Endothelial cell (in vitro differentiated cells): Measurements from ENCODE around the gene RPRD1A. TPM values are rescaled to one million over a fixed set of nuclear protein-coding genes. Genes with fewer than 3 reads are reported as not detected.
"Not testable (repeated sequence)": the region's sequence is repeated elsewhere in the genome, so short reads cannot be mapped to it uniquely, and the experiment has no call there.

Source experiments
- DNase-seq: peaks from one replicate; pipeline ENCODE4 v3.0.0; 2021; ENCODE audit warnings: low spot score
- H3K27ac Mint-ChIP-seq: one replicate; pipeline ENCODE4 v1.8.0; 2021; ENCODE audit warnings: mixed read lengths, inconsistent platforms; ENCODE audit not compliant: unreplicated experiment
- H3K27me3 Mint-ChIP-seq: one replicate; pipeline ENCODE4 v1.8.0; 2021; ENCODE audit warnings: mild to moderate bottlenecking, moderate library complexity, mixed read lengths, inconsistent platforms; ENCODE audit not compliant: unreplicated experiment
- H3K36me3 Mint-ChIP-seq: one replicate; pipeline ENCODE4 v1.8.0; 2021; ENCODE audit warnings: mild to moderate bottlenecking, low read depth, mixed read lengths, inconsistent platforms; ENCODE audit not compliant: unreplicated experiment
- H3K4me1 Mint-ChIP-seq: one replicate; pipeline ENCODE4 v1.8.0; 2021; ENCODE audit warnings: mild to moderate bottlenecking, mixed read lengths, inconsistent platforms; ENCODE audit not compliant: unreplicated experiment
- H3K4me3 Mint-ChIP-seq: one replicate; pipeline ENCODE4 v1.8.0; 2021; ENCODE audit warnings: mild to moderate bottlenecking, mixed read lengths, inconsistent platforms; ENCODE audit not compliant: unreplicated experiment
- H3K9me3 Mint-ChIP-seq: one replicate; pipeline ENCODE4 v1.8.0; 2021; ENCODE audit warnings: mixed read lengths, inconsistent platforms; ENCODE audit not compliant: unreplicated experiment
- total RNA-seq: library from RNA; stranded (reverse); fragmentation: NEBNext Ultra II Directional; extraction: Animal tissue kit (Norgen Biotek cat#: 25700); gene quantifications from one replicate; pipeline ENCODE4 v1.2.1, GENCODE V29; 2021; ENCODE audit not compliant: unreplicated experiment
- TF ChIP-seq, protein P1 (sequence below): fragments of 200-600 bp; sonication (generic); IDR thresholded peaks from one replicate; pipeline ENCODE4 v1.5.0; 2021; ENCODE audit warnings: antibody characterized with exemption; ENCODE audit not compliant: unreplicated experiment

The RPRD1A gene
- total RNA-seq, 1 donor from 2014 or later = 58.4 TPM

DNA sequence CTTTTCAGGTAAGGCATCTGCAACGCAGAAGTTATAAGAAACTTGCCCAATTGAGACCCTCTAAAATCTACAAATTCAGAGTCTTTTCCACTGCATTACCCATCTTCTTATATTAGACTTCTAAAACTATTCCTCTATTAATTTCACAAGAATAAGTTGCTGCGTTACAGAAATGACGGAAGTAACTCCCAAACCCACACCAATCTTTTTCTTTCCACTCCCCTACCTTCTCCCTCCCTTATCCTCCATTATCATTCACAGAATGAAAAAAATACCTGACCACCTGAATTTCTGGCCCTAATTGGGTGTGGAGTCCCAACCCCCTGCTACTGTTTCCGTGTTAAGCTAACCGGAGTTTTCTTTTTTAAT is 689 bp downstream of the RPRD1A start:
- TF ChIP-seq, protein P1, sequence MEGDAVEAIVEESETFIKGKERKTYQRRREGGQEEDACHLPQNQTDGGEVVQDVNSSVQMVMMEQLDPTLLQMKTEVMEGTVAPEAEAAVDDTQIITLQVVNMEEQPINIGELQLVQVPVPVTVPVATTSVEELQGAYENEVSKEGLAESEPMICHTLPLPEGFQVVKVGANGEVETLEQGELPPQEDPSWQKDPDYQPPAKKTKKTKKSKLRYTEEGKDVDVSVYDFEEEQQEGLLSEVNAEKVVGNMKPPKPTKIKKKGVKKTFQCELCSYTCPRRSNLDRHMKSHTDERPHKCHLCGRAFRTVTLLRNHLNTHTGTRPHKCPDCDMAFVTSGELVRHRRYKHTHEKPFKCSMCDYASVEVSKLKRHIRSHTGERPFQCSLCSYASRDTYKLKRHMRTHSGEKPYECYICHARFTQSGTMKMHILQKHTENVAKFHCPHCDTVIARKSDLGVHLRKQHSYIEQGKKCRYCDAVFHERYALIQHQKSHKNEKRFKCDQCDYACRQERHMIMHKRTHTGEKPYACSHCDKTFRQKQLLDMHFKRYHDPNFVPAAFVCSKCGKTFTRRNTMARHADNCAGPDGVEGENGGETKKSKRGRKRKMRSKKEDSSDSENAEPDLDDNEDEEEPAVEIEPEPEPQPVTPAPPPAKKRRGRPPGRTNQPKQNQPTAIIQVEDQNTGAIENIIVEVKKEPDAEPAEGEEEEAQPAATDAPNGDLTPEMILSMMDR = no peak
- peaks cover 9% of the 10 kb centered on the region for H3K36me3 Mint-ChIP-seq
- peaks cover 2% of the 10 kb centered on the region for H3K27me3 Mint-ChIP-seq
- peak overlapping the region; percentile 92 for H3K27ac Mint-ChIP-seq
- H3K9me3 Mint-ChIP-seq = no peaks in the 10 kb centered on the region
- no peak for DNase-seq
- peaks cover 21% of the 10 kb centered on the region for H3K4me1 Mint-ChIP-seq
- H3K4me3 Mint-ChIP-seq = peak overlapping the region; percentile 98

DNA sequence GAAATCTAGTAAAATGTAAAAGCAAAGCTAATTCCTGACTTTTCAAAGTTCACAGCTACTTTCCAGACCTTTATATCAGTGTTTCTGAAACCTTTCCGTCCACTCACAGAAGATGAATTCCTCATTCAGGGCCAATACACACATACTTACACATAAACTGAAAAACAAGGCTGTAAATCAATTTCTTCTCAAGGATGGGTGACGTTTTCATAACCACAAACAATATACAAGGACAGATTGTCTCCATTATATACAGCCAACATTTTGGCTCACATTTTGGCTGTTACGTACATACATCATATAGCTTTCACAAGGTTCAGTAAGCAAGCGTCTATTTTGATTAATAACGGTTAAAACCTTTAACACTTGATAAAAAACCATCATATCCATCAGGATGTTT is 1.4 kb downstream of the RPRD1A start:
- Mint-ChIP-seq H3K27me3 (peaks cover 2% of the 10 kb centered on the region), H3K4me1 (peaks cover 21% of the 10 kb centered on the region), H3K9me3 (no peaks in the 10 kb centered on the region), H3K4me3 (peak overlapping the region; percentile 98), H3K36me3 (peaks cover 9% of the 10 kb centered on the region), H3K27ac (peak overlapping the region; percentile 92)
- TF ChIP-seq, protein P1 = no peak
- DNase-seq = no peak

DNA sequence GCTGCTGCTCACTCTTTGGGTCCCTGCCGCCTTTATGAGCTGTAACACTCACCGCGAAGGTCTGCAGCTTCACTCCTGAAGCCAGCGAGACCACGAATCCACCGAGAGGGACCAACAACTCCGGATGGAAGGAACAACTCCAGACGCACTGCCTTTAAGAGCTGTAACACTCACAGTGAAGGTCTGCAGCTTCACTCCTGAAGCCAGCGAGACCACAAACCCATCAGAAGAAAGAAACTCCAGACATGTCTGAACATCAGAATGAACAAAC is 2.6 kb downstream of the RPRD1A start:
- not testable (repeated sequence) for H3K27me3 Mint-ChIP-seq, H3K36me3 Mint-ChIP-seq, H3K9me3 Mint-ChIP-seq, H3K27ac Mint-ChIP-seq, DNase-seq
- peak overlapping the region; percentile 63 for H3K4me3 Mint-ChIP-seq
- peaks cover 21% of the 10 kb centered on the region for H3K4me1 Mint-ChIP-seq

DNA sequence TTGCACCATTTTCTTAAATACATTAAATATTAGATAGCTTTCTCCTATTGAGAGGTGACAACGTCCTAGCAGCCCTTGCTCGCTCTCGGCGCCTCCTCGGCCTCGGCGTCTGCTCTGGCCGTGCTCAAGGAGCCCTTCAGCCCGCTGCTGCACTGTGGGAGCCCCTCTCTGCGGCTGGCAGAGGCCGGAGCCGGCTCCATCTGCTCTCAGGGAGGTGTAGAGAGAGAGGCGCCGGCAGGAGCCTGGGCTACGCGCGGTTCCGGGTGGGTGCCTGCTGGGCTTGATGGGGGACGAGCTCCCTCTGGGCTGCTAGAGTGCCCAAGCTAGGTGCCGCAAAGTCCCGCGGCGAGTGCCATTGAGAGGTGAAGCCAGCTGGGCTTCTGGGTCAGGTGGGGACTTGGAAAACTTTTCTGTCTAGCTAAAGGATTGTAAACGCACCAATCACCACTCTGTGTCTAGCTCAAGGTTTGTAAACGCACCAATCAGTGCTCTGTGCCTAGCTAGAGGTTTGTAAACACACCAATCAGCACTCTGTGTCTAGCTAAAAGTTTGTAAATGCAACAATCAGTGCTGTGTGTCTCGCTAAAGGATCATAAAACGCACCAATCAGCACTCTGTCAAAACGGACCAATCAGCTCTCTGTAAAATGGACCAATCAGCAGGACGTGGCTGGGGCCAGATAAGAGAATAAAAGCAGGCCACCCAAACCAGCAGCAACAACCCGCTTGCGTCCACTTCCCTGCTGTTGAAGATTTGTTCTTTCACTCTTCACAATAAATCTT is 3.1 kb downstream of the RPRD1A start:
- Mint-ChIP-seq H3K4me3 (peak overlapping the region; percentile 63), H3K27ac (no peak overlapping the region), H3K9me3 (no peaks in the 10 kb centered on the region), H3K36me3 (peaks cover 9% of the 10 kb centered on the region), H3K27me3 (peaks cover 2% of the 10 kb centered on the region), H3K4me1 (peaks cover 21% of the 10 kb centered on the region)
- no peak for DNase-seq
- TF ChIP-seq, protein P1 = no peak

DNA sequence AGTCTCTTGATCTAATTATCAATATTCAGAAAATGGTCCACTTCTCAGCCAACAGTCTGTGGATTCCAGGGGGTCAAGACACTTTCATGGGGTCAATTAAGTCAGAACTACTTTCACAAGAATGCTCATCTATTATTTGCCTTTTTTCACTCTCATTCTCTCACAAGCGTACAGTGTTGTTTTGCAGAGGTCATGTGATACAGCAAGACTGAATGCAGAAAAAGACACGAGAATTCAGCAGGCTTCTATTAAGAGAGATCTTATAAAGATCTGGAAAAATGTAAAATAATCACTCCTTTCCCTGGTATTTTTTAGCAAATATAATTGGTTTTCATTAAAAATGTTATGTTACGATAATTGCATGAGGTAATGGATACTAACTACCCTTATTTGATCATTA is 8.7 kb downstream of the RPRD1A start:
- Mint-ChIP-seq H3K27ac (no peak overlapping the region), H3K4me3 (no peak overlapping the region), H3K9me3 (no peaks in the 10 kb centered on the region), H3K4me1 (peaks cover 7% of the 10 kb centered on the region), H3K27me3 (no peaks in the 10 kb centered on the region), H3K36me3 (no peaks in the 10 kb centered on the region)
- TF ChIP-seq, protein P1 = no peak
- DNase-seq = no peak
